Measurements from ENCODE around the gene CAPN5.

Gene CAPN5

GRCh38 chr11:77026743-77027142 lies 40.0 kb upstream of the CAPN5 start:
- TF ChIP-seq EZH2 (IDR thresholded peaks at IDR 0.05; ENCODE audit: borderline replicate concordance, low read length) (no peak), CTCF (IDR thresholded peaks at IDR 0.05; ENCODE audit: low read length) (no peak)
- H3K4me3 ChIP-seq (ENCODE audit: low read depth, low read length, poor library complexity, severe bottlenecking) = no peak overlapping the region
- no peaks in the 10 kb centered on the region for H3K9me3 ChIP-seq (ENCODE audit: low read length)
- no peaks in the 10 kb centered on the region for H4K20me1 ChIP-seq (ENCODE audit: insufficient read depth, low read length)
- H3K27me3 ChIP-seq (ENCODE audit: insufficient read depth, low read length) = no peaks in the 10 kb centered on the region
- H3K4me2 ChIP-seq (ENCODE audit: low read length) = no peak overlapping the region
- H3K9me2 ChIP-seq (ENCODE audit: low read depth, low read length) = no peaks in the 10 kb centered on the region
- H3F3A ChIP-seq (ENCODE audit: insufficient read depth, low read length) = no peaks in the 10 kb centered on the region
- H3K9ac ChIP-seq (ENCODE audit: low read length) = no peak overlapping the region
- no peaks in the 10 kb centered on the region for H3K4me1 ChIP-seq (ENCODE audit: insufficient read depth, low read length, severe bottlenecking)
- H3K27ac ChIP-seq (ENCODE audit: low read depth, low read length, poor library complexity, severe bottlenecking) = no peak overlapping the region
- no peaks in the 10 kb centered on the region for H3K79me2 ChIP-seq (ENCODE audit: insufficient read depth, low read length)
- H2AFZ ChIP-seq (ENCODE audit: low read length) = no peak overlapping the region
- H3K36me3 ChIP-seq (ENCODE audit: insufficient read depth, low read length) = no peaks in the 10 kb centered on the region

DNA sequence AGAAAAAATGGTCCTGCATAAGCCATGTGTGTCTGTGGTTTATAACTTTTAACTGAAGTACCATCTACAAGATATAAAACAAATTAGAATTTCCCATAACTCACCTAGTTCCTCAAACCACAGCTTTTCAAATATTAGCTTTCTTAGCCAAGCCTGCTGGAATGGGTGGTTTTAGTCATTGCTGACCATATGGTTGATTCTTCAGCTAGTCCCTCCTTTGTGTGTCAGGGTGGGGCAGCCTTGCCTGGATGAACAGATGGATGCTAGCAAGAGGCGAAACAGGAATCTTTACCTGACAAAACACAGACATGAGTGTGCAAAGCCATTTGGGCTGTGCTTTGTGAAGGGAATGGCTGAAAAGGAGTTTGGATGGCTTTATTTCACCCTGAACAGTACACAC lies 39.5 kb upstream of the CAPN5 start:
- no peaks in the 10 kb centered on the region for H3K9me3 ChIP-seq (ENCODE audit: low read length)
- no peak overlapping the region for H3K9ac ChIP-seq (ENCODE audit: low read length)
- H4K20me1 ChIP-seq (ENCODE audit: insufficient read depth, low read length) = no peaks in the 10 kb centered on the region
- no peaks in the 10 kb centered on the region for H3K36me3 ChIP-seq (ENCODE audit: insufficient read depth, low read length)
- no peaks in the 10 kb centered on the region for H3K4me1 ChIP-seq (ENCODE audit: insufficient read depth, low read length, severe bottlenecking)
- no peak overlapping the region for H3K27ac ChIP-seq (ENCODE audit: low read depth, low read length, poor library complexity, severe bottlenecking)
- H3K4me2 ChIP-seq (ENCODE audit: low read length) = no peak overlapping the region
- no peaks in the 10 kb centered on the region for H3F3A ChIP-seq (ENCODE audit: insufficient read depth, low read length)
- no peaks in the 10 kb centered on the region for H3K79me2 ChIP-seq (ENCODE audit: insufficient read depth, low read length)
- no peaks in the 10 kb centered on the region for H3K9me2 ChIP-seq (ENCODE audit: low read depth, low read length)
- no peak overlapping the region for H2AFZ ChIP-seq (ENCODE audit: low read length)
- H3K4me3 ChIP-seq (ENCODE audit: low read depth, low read length, poor library complexity, severe bottlenecking) = no peak overlapping the region
- TF ChIP-seq EZH2 (IDR thresholded peaks at IDR 0.05; ENCODE audit: borderline replicate concordance, low read length) (no peak), CTCF (IDR thresholded peaks at IDR 0.05; ENCODE audit: low read length) (no peak)
- no peaks in the 10 kb centered on the region for H3K27me3 ChIP-seq (ENCODE audit: insufficient read depth, low read length)

DNA sequence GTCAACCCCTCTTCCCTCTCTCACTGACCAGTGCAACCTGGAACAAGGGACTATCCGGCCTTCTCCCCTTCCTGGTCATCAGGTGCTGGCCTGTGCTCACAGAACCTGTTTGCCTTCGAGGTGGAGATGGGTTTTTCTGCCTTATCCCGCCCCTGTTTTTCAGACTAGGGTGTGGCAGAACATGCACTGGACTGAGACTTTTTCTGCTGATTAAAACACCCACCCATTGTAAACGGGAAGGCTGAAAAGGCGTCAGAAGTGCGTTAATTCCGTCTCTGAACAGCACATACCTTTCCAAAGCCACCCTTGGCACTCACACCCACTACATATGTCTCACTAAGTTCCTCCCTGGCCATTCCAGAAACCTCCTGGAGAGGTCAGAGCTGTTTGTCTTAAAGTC lies 36.9 kb upstream of the CAPN5 start:
- no peaks in the 10 kb centered on the region for H4K20me1 ChIP-seq (ENCODE audit: insufficient read depth, low read length)
- H3K36me3 ChIP-seq (ENCODE audit: insufficient read depth, low read length) = no peaks in the 10 kb centered on the region
- no peak overlapping the region for H3K9ac ChIP-seq (ENCODE audit: low read length)
- no peaks in the 10 kb centered on the region for H3F3A ChIP-seq (ENCODE audit: insufficient read depth, low read length)
- no peaks in the 10 kb centered on the region for H3K9me2 ChIP-seq (ENCODE audit: low read depth, low read length)
- no peak overlapping the region for H3K4me2 ChIP-seq (ENCODE audit: low read length)
- no peak overlapping the region for H2AFZ ChIP-seq (ENCODE audit: low read length)
- no peaks in the 10 kb centered on the region for H3K27me3 ChIP-seq (ENCODE audit: insufficient read depth, low read length)
- TF ChIP-seq EZH2 (IDR thresholded peaks at IDR 0.05; ENCODE audit: borderline replicate concordance, low read length) = no peak
- TF ChIP-seq CTCF (IDR thresholded peaks at IDR 0.05; ENCODE audit: low read length) = no peak
- H3K79me2 ChIP-seq (ENCODE audit: insufficient read depth, low read length) = no peaks in the 10 kb centered on the region
- H3K4me1 ChIP-seq (ENCODE audit: insufficient read depth, low read length, severe bottlenecking) = no peaks in the 10 kb centered on the region
- no peaks in the 10 kb centered on the region for H3K9me3 ChIP-seq (ENCODE audit: low read length)
- H3K27ac ChIP-seq (ENCODE audit: low read depth, low read length, poor library complexity, severe bottlenecking) = no peak overlapping the region
- H3K4me3 ChIP-seq (ENCODE audit: low read depth, low read length, poor library complexity, severe bottlenecking) = no peak overlapping the region
